ENCODE results near the gene CFAP43. TPM values are rescaled to one million over a fixed set of nuclear protein-coding genes. Genes with fewer than 3 reads are reported as not detected.
A peak's percentile ranks its signal among the peaks of the same experiment; 100 is the strongest.
"Not testable (repeated sequence)": the region's sequence is repeated elsewhere in the genome, so short reads cannot be mapped to it uniquely, and the experiment has no call there.

CFAP43 gene
- polyA plus RNA-seq, 1 donor = 0.39 TPM

DNA sequence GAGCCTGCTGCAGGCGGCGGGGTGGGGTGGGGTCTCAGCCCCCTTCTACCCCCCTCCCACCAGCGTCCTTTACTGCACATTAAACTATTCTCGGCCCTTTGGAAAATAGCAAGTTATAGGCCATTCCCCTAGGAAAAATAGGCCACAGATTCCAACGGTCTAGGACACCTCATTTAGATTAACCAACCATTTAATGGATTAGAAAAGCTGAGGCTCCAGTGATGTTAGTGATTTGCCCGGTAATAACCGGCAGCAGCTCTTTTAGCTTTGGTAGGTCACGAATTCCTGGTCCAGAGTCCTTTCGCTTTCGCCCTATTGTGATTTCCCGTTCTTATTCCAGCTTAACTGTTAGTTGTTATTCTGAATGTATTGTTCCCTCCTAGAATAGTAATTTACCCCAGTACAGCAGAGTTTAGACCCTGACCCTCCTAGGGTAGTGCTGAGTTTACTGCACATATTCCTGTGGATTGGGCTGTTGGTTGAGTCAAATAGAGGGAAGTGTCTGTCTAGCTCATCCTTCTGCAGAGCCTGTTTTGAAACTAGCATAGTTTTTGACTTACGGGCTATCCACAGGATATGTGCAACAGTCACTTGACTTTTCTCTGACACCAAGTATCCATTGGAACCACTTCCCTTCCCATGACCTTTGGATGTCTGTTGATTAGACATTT is 23.3 kb upstream of the CFAP43 start:
- DNase-seq = peak; percentile 47

DNA sequence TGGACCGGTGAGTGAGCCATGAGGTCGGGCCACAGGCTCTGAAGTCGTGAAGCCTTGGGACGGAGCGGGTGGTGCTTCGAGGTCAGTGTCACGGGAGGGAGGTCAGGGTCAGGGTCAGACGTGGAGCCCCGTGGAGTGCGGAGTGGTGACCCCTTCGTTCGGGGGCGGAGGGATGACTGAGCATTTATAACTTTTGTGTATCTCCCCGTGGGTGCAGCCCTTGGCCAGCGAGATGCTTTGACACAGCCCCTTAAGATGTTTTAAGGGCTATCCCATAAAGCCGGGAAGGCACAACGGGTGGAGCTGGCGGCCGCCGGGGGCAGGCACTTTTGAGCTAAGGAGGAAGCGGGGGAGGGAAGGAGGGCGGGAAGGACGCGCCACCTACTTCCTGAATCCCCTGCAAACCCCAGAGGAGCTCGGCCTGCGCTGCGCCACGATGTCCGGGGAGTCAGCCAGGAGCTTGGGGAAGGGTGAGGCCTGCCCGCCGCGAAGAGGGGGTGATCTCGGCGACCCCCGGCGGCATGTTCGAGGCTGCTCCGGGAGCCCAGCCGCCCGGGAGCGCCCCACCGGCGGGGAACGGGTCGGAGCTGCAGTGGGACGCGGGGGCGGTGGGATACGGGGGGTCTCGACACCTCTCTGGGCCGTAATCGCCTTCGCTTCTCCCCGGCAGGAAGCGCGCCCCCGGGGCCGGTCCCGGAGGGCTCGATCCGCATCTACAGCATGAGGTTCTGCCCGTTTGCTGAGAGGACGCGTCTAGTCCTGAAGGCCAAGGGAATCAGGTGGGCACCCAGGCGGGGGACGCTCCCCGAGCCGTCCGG is 22.5 kb upstream of the CFAP43 start, which contains the start of gene GSTO1:
Gene GSTO1 (plus strand): TSS at position 400 of the 818 bp plus-strand sequence. CDS start 37 bp downstream, at position 437.
- DNase-seq = peak; percentile 72

- no peak for DNase-seq
These were observed 21.6 kb upstream of the CFAP43 start for GRCh38 chr10:104253606-104254410.

DNA sequence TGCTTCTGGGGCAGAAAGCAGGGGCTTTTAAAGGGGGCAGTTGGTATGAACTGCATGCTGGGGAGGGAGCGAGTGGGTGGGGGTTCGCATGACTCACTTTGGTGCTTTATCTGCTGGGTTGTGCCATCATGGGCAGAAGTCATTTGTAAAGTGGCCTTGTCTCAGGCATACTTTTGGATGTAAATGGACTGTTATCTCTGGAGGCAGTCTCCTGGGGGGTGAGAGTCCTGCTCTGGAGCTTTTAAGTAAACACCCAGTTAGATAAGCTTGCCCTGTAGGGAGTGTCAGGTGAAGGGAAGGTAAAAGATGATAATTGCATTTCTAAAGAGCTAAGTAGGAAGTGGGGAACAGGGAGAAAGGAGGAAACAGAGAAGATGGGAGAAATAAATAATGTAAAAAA is 20.9 kb upstream of the CFAP43 start:
- DNase-seq = no peak

- no peak for DNase-seq
These were observed 20.2 kb upstream of the CFAP43 start for GRCh38 chr10:104252368-104252767.

DNA sequence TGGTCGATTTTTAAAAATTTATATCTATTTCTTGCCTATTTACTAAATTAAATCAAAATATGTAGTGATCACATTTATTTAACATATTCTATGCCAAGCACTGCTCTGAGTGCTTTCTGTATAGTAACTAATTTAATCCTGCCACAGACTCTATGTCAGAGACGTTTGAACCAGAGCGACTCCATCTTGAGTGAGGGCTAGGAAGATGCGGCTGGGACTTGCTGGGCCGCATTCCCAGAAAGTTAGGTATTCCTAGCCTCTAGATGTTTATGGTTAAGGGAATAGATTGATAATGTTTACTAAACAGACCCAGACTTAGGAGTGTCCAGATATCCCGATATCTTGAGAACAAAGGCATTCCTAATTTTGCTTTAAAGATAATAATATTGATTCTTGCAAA is 19.3 kb upstream of the CFAP43 start:
- no peak for DNase-seq

DNA sequence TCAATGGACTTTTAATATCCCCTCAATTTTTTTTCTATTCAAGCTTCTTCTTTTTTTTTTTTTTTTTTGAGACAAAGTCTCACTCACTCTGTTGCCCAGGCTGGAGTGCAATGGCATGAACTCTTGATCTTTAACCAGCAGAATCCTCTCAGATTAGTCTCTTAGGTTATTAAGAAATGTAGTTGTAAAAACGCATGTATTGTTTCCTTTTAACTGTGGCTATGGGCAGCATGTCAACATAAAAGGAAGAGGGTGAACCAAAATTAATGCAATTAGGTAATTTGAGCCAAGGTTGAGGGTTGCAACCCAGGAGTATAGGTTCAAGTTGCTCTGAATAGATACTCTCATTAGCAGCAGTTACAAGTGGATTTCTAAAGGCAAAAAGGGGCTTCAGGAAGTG is 18.2 kb upstream of the CFAP43 start:
- no peak for DNase-seq

- DNase-seq = not testable (repeated sequence)
These were observed 16.8 kb upstream of the CFAP43 start for GRCh38 chr10:104248931-104249330.

DNA sequence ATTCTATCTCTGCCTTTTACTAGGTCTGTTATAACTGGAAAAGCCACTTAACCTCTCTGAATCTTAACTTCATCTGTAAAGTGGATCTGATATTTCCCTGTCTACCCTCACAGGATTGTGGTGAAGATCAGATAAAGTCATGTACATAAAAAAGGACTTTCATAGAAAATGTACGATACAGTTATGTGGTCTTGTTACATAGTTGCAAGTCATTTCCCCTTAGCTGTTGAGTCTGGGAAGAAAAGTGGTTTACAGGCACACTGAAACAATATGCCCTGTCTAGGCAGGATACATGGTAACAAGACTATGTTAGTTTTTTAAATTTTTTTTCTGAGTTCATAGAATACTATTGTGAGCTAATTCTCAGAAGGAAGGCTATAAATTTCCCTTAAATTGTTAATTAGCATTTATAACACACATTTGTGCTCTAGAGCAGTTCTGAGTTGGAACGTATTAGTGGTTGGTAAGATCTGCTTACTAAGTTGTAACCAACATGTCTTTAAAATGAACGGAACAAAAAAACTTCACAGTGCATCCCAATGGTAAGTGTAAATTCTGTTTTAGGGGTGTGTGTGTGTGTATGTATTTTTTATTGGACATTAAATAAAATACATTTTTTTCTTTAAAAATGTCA is 15.5 kb upstream of the CFAP43 start:
- DNase-seq = no peak

- DNase-seq = no peak
These were observed 14.8 kb upstream of the CFAP43 start for GRCh38 chr10:104246976-104247375.

- DNase-seq = no peak
These were observed 13.0 kb upstream of the CFAP43 start for GRCh38 chr10:104245066-104245632.

DNA sequence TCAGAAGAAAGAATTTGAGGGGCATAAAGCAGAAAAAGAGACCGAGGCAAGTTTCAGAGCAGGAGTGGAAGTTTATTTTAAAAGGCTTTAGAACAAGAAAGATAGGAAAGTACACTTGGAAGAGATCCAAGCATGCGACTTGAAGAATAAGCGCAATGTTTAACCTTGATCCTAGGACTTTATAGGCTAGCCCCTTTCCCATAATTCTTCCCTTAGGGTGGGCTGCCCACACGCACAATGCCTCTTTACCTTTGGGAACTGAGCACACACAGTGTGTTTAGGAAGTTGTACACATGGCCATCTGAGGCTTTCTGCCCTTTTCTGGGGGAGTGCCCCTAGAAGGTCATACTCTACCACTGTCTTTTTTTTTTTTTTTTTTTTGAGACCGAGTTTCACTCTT is 11.3 kb upstream of the CFAP43 start:
- DNase-seq = no peak

DNA sequence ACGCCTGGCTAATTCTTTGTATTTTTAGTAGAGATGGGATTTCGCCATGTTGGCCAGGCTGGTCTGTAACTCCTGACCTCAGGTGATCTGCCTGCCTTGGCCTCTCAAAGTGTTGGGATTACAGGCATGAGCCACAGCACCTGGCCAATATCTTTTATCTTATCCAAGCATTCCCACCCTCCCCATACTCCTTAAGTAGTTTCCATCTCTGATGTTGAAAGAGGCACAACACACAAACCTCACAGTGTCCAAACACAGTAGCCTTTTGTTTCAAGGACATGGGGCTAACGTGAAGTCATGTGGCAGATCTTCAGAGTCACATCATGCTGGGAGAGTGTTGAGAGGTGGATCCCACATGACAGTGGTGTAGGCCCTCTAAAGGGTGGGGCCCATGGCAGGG is 10.8 kb upstream of the CFAP43 start:
- not testable (repeated sequence) for DNase-seq

GRCh38 chr10:104242545-104242944 is 10.4 kb upstream of the CFAP43 start:
- no peak for DNase-seq

DNA sequence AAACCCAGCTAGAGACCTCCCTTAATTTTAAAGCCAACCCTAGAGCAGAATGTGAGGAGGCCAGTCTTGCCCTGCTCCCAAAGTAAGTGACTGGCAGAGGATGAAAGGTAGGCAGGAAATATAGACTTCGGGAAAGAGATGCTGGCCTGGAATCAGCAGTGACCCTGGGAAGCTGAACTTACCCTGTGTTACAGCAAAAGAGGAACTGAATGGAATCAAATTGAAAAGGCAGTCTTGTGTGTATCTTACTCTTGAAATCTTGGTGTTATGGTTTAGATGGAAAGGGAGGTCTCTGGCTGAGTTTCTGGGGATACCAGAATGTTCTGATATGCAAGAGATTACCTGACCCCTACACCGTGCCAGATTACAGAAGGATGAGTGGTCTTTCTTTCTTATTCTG is 7.9 kb upstream of the CFAP43 start:
- DNase-seq = no peak

GRCh38 chr10:104235801-104236200 is 3.6 kb upstream of the CFAP43 start:
- DNase-seq = no peak

GRCh38 chr10:104234934-104235333 is 2.8 kb upstream of the CFAP43 start:
- no peak for DNase-seq

DNA sequence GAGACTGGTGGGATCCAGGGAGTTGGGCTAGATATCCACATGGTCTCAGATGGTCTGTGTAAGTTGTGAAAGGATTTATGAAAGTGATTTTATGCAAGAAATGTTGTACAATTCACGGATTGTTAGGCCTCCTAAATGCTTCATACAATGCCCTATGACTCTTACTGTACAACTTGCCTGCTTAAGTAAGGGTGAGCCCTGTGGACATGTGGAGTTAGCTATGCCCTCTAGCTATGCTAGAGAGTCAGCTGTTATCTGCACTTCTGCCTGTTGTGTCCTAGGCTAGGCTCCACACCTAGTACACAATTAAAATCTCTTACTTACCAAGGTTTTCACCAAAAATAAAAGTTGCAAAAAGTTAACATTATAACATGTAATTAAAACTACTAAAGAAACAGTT is 1.7 kb upstream of the CFAP43 start:
- DNase-seq = no peak

DNA sequence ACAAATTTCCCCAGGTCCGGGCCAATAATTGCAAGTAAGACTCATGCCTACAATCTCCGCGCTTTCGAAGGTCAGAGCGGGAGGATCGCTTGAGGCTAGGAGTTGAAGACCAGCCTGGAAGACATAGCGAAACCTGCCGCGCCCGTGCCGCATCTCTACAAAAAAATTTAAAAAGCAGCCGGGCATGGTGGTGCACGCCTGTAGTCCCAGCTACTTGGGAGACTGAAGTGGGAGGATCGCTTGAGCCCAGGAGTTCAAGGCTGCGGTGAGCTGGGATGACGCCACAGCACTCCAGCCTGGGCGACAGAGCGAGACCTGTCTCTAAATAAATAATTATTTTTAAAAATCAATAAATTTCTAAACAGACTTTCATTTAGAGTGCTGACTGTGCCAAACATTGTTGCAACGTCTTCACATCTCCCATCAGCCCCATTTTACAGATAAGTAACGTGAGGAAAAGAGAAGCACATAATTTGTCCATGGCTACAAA is 494 bp upstream of the CFAP43 start:
- no peak for DNase-seq

DNA sequence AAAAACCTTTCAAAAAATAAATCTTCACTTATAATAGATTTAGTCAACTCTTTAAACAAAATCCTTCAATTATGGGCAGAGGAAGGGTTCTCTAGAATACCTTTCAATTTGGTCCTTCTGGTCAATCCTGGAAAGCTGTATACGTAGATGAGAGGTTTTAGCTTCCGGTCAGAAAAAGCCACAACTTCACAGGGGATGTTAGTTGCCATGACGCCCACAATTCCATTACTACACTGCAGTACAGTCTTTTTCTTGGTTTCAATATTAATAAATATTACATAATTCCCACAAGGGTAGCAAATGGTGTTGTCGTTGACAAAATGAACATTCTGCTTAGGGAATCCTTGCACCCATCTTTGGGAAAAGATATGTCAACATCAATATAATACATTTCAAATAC is 1.7 kb downstream of the CFAP43 start:
- DNase-seq = no peak

DNA sequence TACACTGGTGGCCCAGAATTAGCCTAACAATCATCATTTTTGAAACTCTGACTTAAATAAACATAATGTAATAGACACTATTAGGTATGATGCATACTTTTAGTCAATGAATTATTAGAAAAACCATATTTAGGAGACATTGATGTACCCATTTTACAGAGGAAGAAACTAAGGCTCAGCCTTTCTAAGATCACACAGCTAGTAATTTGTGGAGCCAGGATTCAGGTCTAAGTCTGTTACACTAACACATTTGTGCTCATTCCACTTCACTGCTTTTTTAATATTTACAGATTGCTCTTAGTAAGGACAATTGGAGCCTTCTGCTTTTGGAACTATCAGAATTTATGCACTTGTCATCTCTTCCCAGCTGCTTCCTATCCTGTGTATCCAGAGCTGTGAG is 8.9 kb downstream of the CFAP43 start:
- DNase-seq = no peak

- no peak for DNase-seq
These were observed 11.6 kb downstream of the CFAP43 start for GRCh38 chr10:104220522-104220921.
